Muscle layer of duodenum (tissue), 2 donors: ENCODE results near the gene RHOF.

Experiments used
- H3K27ac ChIP-seq: one replicate; pipeline ENCODE4 v1.7.0; 2013; ENCODE audit warnings: mild to moderate bottlenecking, low read length
- H3K27me3 ChIP-seq: one replicate; pipeline ENCODE4 v1.7.0; 2013; ENCODE audit warnings: low read depth, mild to moderate bottlenecking, control low read depth, low read length
- H3K36me3 ChIP-seq, 2 donors: one replicate each; pipeline ENCODE4 v1.7.0; 2013; ENCODE audit warnings: low read length in 2 of 2, control low read depth in 1 of 2, mild to moderate bottlenecking in 1 of 2; ENCODE audit not compliant: insufficient read depth in 2 of 2, control insufficient read depth in 1 of 2
- H3K4me1 ChIP-seq, 2 donors: one replicate each; pipeline ENCODE4 v1.7.0; 2013; ENCODE audit warnings: low read length in 2 of 2, mild to moderate bottlenecking in 2 of 2, control low read depth in 1 of 2, moderate library complexity in 1 of 2; ENCODE audit not compliant: insufficient read depth in 2 of 2, control insufficient read depth in 1 of 2
- H3K4me3 ChIP-seq, 2 donors: one replicate each; pipeline ENCODE4 v1.7.0; 2013; ENCODE audit warnings: low read length in 2 of 2, low read depth in 1 of 2, mild to moderate bottlenecking in 1 of 2
- H3K9me3 ChIP-seq, 2 donors: one replicate each; pipeline ENCODE4 v1.7.0; 2013; ENCODE audit warnings: low read length in 2 of 2, control low read depth in 1 of 2, mild to moderate bottlenecking in 1 of 2; ENCODE audit not compliant: control insufficient read depth in 1 of 2
- donor health status: healthy.

Gene RHOF

DNA sequence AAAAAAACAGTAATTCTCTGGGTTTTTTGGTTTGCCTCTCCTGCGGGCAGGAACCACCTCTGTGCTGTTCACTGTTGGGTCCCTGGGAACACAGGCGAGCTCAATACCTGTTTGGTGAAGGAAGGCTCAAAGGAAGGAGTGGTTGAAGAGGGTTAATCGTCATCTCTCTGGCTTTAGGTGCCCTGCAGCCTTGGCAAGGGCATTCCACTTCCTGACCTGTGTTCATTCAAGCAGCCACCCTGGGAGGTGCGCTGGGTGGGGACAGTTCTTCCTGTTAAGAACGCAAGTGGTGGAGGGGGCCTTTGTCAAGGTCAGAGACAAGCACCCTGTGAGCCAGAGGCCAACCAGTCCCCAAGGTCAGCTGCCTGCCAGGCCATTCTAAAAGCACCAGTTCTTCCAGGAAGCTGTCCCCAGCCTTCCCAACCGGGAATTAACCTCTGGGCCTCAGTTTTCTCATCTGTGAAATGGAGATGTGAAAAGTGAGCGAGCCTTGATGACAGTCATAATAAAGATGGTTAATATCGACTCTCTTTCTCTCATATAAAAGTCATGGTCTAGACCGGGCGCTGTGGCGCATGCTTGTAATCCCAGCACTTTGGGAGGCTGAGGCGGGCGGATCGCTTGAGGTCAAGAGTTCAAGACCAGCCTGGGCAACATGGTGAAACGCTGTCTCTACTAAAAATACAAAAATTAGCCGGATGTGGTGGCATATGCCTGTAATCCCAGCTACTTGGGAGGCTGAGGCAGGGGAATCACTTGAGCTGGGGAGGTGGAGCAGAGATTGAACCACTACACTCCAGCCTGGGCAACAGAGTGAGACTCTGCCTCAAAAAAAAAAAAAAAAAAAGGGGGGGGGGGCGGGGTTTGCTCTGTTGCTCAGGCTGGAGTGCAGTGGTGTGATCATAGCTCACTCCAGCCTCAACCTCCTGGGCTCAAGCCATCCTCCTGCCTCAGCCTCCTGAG is 6.1 kb downstream of the RHOF start:
- peaks cover 0 to 3% of the 10 kb centered on the region in 2 donors for H3K4me1 ChIP-seq
- no peak overlapping the region for H3K4me3 ChIP-seq
- no peaks in the 10 kb centered on the region for H3K27me3 ChIP-seq
- no peak overlapping the region for H3K27ac ChIP-seq
- H3K9me3 ChIP-seq: no peaks in the 10 kb centered on the region
- H3K36me3 ChIP-seq: no peaks in the 10 kb centered on the region

- Histone ChIP-seq H3K36me3 (no peaks in the 10 kb centered on the region), H3K9me3 (no peaks in the 10 kb centered on the region), H3K4me1 (peaks cover 3 to 4% of the 10 kb centered on the region in 2 donors), H3K27ac (no peak overlapping the region), H3K4me3 (no peak overlapping the region), H3K27me3 (no peaks in the 10 kb centered on the region)
These were observed 7.1 kb downstream of the RHOF start for GRCh38 chr12:121786440-121786825.

DNA sequence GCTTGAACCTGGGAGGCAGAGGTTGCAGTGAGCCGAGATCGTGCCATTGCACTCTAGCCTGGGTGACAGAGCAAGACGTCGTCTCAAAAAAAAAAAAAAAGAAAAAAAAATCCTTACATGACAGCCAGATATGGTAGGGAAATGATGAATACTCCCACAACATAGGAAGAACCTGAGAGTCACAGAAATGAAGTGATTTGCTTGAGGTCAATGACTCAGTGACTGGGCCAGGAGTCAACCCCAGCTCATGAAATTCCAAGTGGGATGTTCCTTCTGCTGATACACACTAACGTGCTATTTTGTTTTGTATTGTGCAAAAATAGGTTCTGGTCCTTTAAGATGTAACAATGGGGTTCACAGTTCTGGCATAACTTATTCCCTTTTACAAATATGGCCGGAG is 9.0 kb downstream of the RHOF start:
- Histone ChIP-seq H3K9me3 (no peaks in the 10 kb centered on the region), H3K36me3 (peaks cover 0 to 2% of the 10 kb centered on the region in 2 donors), H3K4me1 (peaks cover 3 to 8% of the 10 kb centered on the region in 2 donors), H3K4me3 (no peak overlapping the region), H3K27ac (no peak overlapping the region), H3K27me3 (no peaks in the 10 kb centered on the region)

GRCh38 chr12:121783766-121784165 is 9.7 kb downstream of the RHOF start:
- Histone ChIP-seq H3K36me3 (peaks cover 0 to 7% of the 10 kb centered on the region in 2 donors), H3K9me3 (no peaks in the 10 kb centered on the region), H3K27me3 (no peaks in the 10 kb centered on the region), H3K27ac (no peak overlapping the region), H3K4me3 (no peak overlapping the region), H3K4me1 (peaks cover 3 to 8% of the 10 kb centered on the region in 2 donors)

DNA sequence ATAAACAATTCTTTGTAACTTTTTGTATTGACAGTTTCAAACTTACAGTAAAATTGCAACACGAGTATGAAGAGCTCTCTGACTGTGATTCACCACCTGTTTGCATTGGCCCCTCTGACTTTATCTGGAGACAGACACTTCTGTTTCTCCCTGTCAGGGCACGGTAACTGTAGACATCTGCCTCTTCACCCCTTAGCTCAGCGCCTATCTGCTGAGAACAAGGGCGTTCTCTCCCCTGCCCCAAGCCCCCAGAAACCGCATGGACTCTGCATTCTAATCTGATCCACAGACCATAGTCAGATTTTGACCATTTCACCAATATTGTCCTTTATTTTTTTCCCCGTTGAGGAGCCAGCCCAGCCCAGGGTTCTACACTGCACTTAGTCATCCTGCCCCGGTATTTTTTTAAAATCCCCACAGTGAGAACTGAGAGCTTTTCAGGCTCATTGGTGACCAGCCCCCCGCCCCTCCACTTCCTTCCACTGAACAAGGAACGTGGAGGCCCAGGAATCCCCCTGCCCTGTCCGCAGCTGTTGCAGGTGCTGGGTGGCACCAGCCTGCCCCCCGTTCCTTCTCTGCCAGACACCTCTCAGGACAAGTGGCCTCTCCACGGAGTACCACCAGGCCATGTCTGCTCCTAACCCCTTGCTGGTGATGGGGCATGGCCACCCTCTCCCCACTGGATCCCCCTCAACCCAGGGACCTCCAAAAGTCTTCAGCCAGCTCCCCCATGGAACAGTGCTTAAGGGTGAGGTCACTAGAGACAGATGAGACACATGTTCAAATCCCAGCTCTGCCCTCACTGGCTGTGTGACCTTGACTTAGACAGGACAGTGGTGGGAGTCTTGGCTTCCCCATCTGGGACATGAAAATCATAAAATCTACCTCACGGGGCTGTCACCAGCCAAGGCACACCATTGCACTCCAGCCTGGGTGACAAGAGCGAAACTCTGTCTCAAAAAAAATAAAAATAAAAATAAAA is 11.2 kb downstream of the RHOF start:
- H3K27me3 ChIP-seq: no peaks in the 10 kb centered on the region
- H3K4me3 ChIP-seq: no peak overlapping the region
- H3K9me3 ChIP-seq: no peaks in the 10 kb centered on the region
- peaks cover 0 to 7% of the 10 kb centered on the region in 2 donors for H3K36me3 ChIP-seq
- no peak overlapping the region for H3K27ac ChIP-seq
- peaks cover 3 to 8% of the 10 kb centered on the region in 2 donors for H3K4me1 ChIP-seq

GRCh38 chr12:121781484-121781997 is 11.9 kb downstream of the RHOF start:
- no peak overlapping the region for H3K27ac ChIP-seq
- H3K36me3 ChIP-seq: peaks cover 0 to 7% of the 10 kb centered on the region in 2 donors
- H3K4me1 ChIP-seq: peaks cover 3 to 8% of the 10 kb centered on the region in 2 donors
- H3K9me3 ChIP-seq: no peaks in the 10 kb centered on the region
- H3K27me3 ChIP-seq: no peaks in the 10 kb centered on the region
- H3K4me3 ChIP-seq: no peak overlapping the region

- Histone ChIP-seq H3K36me3 (peaks cover 0 to 7% of the 10 kb centered on the region in 2 donors), H3K4me1 (peaks cover 3 to 14% of the 10 kb centered on the region in 2 donors)
These were observed 13.1 kb downstream of the RHOF start for GRCh38 chr12:121780429-121780828.

GRCh38 chr12:121779422-121779895 is 14.0 kb downstream of the RHOF start:
- peaks cover 0 to 7% of the 10 kb centered on the region in 2 donors for H3K36me3 ChIP-seq
- no peak overlapping the region for H3K27ac ChIP-seq
- H3K27me3 ChIP-seq: no peaks in the 10 kb centered on the region
- H3K9me3 ChIP-seq: no peaks in the 10 kb centered on the region
- no peak overlapping the region for H3K4me3 ChIP-seq
- peaks cover 3 to 14% of the 10 kb centered on the region in 2 donors for H3K4me1 ChIP-seq

More at GRCh38 chr12:121780429-121780828, 13.1 kb downstream of the RHOF start:
- no peaks in the 10 kb centered on the region for H3K9me3 ChIP-seq
- no peaks in the 10 kb centered on the region for H3K27me3 ChIP-seq
- no peak overlapping the region for H3K4me3 ChIP-seq
- no peak overlapping the region for H3K27ac ChIP-seq

- Histone ChIP-seq H3K4me1 (peaks cover 3 to 14% of the 10 kb centered on the region in 2 donors), H3K9me3 (no peaks in the 10 kb centered on the region), H3K4me3 (no peak overlapping the region), H3K36me3 (peaks cover 0 to 7% of the 10 kb centered on the region in 2 donors), H3K27ac (no peak overlapping the region), H3K27me3 (no peaks in the 10 kb centered on the region)
These were observed 14.7 kb downstream of the RHOF start for GRCh38 chr12:121778567-121779421.
